HL-60 (cell line): ENCODE data around the gene UBAP2L.

ENCODE experiments used
- DNase-seq, 2 experiments: peaks; one replicate each; pipeline ENCODE4 v3.0.0-alpha.2; 2010 to 2020; ENCODE audit warnings: low read depth in 1 of 2, low spot score in 1 of 2
- H3K27ac ChIP-seq: fragments of 250-450 bp; sonication (Bioruptor Pico); replicated peaks from 2 replicates; pipeline ENCODE4 v1.5.1; 2020; ENCODE audit warnings: mild to moderate bottlenecking, moderate library complexity
- H3K27me3 ChIP-seq: fragments of 250-450 bp; sonication (Bioruptor Pico); 2 replicates; pipeline ENCODE4 v1.5.1; 2021; ENCODE audit warnings: mild to moderate bottlenecking, moderate library complexity; ENCODE audit not compliant: insufficient read depth, poor library complexity, severe bottlenecking
- H3K4me3 ChIP-seq: replicated peaks from 2 replicates; pipeline ENCODE4 v1.5.1; 2011; ENCODE audit warnings: mild to moderate bottlenecking, control low read depth, low read length; ENCODE audit not compliant: insufficient read depth
- GABPA ChIP-seq: IDR thresholded peaks from 2 replicates; pipeline ENCODE4 v1.6.1; 2012; ENCODE audit warnings: low read depth
- POLR2AphosphoS5 ChIP-seq: IDR thresholded peaks from 2 replicates; pipeline ENCODE4 v1.6.1; 2012; ENCODE audit warnings: low read depth
- SPI1 ChIP-seq: IDR thresholded peaks from 2 replicates; pipeline ENCODE4 v1.6.1; 2012; ENCODE audit warnings: low read depth, mild to moderate bottlenecking, borderline replicate concordance
- TF ChIP-seq, protein P1 (sequence below): IDR thresholded peaks from 2 replicates; pipeline ENCODE4 v1.6.1; 2012; ENCODE audit warnings: low read depth; ENCODE audit not compliant: insufficient replicate concordance
- TF ChIP-seq, protein P2 (sequence below): IDR thresholded peaks from one replicate; pipeline ENCODE4 v1.5.1; 2011; ENCODE audit warnings: low read length, control low read depth, inconsistent platforms; ENCODE audit not compliant: insufficient read depth

The UBAP2L gene

DNA sequence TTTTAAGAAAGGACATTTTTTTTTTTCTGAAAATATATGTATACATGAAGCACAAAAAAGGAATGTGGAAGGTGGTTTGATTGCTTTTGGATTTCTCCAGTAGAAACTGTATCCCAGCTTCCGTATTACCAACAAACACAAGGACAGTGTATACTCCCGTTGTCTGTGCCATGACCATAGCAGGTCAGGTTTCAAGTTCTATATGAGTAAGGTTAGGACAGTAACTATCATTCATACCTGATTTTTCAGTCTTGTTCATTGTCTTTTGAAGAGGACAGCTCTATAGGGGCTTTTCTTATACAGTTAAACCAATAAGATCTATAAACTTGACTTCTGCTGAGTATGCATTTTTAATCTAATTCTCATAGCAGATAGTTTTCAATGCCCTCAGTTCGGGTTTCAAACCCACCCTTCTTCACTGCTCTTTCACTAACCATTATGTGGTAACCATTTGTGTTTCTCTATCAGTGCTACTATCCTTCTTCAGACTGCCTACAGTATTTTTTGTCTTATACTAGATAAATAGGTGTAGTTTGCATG lies 19.6 kb downstream of the UBAP2L start:
- H3K27ac ChIP-seq: no peak overlapping the region
- no peak for TF ChIP-seq GABPA
- TF ChIP-seq SPI1: no peak
- no peak for TF ChIP-seq POLR2AphosphoS5
- H3K27me3 ChIP-seq: no peaks in the 10 kb centered on the region
- DNase-seq: no peak
- H3K4me3 ChIP-seq: no peak overlapping the region

DNA sequence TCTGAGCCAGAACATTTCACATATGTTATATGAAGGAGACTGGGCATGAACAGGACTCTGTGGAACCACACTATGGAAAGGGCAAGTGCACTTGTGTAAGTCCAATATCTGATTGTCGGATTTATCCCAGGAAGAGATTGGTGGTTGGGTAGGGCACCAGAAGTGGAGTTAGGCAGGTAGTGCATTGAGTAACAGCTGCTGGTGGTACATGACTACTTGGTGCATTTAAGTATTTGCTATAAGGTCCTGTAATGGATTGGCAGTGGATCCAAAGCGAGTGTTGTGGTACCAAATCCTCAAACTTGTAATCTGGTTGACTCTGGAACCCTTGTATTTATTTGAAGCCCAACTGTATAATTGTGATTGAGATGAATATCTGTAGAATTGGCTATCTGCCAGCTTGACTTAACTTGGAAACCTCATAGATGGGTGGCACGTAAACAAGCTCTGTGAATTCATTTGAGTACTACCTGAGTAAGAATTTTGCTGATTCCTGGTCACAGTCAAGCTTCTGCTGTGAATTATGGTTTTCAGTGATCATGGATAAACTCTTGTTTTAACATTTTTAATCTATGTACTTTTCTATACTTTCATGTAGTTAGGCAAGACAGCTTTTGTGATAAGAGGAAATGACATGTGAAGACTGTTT lies 21.1 kb downstream of the UBAP2L start:
- H3K27me3 ChIP-seq: no peaks in the 10 kb centered on the region
- no peak for DNase-seq
- no peak for TF ChIP-seq GABPA
- no peak for TF ChIP-seq POLR2AphosphoS5
- TF ChIP-seq, protein P1, sequence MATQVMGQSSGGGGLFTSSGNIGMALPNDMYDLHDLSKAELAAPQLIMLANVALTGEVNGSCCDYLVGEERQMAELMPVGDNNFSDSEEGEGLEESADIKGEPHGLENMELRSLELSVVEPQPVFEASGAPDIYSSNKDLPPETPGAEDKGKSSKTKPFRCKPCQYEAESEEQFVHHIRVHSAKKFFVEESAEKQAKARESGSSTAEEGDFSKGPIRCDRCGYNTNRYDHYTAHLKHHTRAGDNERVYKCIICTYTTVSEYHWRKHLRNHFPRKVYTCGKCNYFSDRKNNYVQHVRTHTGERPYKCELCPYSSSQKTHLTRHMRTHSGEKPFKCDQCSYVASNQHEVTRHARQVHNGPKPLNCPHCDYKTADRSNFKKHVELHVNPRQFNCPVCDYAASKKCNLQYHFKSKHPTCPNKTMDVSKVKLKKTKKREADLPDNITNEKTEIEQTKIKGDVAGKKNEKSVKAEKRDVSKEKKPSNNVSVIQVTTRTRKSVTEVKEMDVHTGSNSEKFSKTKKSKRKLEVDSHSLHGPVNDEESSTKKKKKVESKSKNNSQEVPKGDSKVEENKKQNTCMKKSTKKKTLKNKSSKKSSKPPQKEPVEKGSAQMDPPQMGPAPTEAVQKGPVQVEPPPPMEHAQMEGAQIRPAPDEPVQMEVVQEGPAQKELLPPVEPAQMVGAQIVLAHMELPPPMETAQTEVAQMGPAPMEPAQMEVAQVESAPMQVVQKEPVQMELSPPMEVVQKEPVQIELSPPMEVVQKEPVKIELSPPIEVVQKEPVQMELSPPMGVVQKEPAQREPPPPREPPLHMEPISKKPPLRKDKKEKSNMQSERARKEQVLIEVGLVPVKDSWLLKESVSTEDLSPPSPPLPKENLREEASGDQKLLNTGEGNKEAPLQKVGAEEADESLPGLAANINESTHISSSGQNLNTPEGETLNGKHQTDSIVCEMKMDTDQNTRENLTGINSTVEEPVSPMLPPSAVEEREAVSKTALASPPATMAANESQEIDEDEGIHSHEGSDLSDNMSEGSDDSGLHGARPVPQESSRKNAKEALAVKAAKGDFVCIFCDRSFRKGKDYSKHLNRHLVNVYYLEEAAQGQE: no peak
- no peak for TF ChIP-seq SPI1
- TF ChIP-seq, protein P2, sequence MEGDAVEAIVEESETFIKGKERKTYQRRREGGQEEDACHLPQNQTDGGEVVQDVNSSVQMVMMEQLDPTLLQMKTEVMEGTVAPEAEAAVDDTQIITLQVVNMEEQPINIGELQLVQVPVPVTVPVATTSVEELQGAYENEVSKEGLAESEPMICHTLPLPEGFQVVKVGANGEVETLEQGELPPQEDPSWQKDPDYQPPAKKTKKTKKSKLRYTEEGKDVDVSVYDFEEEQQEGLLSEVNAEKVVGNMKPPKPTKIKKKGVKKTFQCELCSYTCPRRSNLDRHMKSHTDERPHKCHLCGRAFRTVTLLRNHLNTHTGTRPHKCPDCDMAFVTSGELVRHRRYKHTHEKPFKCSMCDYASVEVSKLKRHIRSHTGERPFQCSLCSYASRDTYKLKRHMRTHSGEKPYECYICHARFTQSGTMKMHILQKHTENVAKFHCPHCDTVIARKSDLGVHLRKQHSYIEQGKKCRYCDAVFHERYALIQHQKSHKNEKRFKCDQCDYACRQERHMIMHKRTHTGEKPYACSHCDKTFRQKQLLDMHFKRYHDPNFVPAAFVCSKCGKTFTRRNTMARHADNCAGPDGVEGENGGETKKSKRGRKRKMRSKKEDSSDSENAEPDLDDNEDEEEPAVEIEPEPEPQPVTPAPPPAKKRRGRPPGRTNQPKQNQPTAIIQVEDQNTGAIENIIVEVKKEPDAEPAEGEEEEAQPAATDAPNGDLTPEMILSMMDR: no peak
- no peak overlapping the region for H3K4me3 ChIP-seq
- H3K27ac ChIP-seq: no peak overlapping the region

DNA sequence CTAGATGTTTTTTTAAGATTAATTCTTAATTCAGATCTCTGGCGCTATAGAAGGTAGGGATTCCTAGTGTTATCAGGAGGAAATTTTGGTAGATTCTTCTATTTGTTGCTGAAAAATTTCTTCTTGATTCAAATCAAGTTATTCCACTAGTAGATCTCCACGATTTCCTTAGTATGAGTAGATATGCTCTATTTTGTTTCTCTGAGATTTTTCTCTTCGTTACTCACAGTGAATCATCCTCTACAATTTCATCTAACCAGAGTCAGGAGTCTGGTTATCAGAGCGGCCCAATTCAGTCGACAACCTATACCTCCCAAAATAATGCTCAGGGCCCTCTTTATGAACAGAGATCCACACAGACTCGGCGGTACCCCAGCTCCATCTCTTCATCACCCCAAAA lies 32.9 kb downstream of the UBAP2L start:
- TF ChIP-seq, protein P2: no peak
- no peak for TF ChIP-seq GABPA
- Histone ChIP-seq H3K4me3 (no peak overlapping the region), H3K27ac (no peak overlapping the region), H3K27me3 (no peaks in the 10 kb centered on the region)
- DNase-seq: no peak

DNA sequence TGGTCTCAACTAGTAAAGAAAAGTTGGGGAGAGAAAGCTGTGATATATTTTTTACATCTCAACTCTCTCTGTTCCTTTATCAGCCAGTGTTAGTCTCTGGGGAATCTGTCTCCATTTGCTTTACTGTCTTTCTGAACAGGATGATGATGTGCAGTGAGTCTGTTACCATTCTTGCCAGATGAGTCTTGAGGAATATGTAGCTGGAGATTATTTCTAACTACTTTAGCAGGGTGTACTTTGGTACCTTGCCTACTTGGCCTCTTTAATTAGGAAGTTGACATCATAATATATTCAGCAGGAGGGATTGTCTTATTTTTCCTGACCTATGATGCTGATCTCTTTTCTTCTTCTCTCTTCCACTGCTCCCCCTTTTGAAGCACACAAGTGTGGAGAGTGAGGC lies 35.9 kb downstream of the UBAP2L start:
- no peak overlapping the region for H3K27ac ChIP-seq
- H3K27me3 ChIP-seq: no peaks in the 10 kb centered on the region
- TF ChIP-seq, protein P2: no peak
- TF ChIP-seq, protein P1: no peak

More for the DNA sequence above, 35.9 kb downstream of the UBAP2L start:
- no peak overlapping the region for H3K4me3 ChIP-seq
- DNase-seq: no peak
